Mesendoderm (in vitro differentiated cells): ENCODE results near the gene TMX1.

ENCODE experiments used
- DNase-seq: peaks from one replicate; pipeline ENCODE4 v3.0.0; 2013
- H2AK5ac ChIP-seq: 2 replicates; pipeline ENCODE4 v1.6.1; 2013; ENCODE audit warnings: low read length, inconsistent platforms
- H2BK120ac ChIP-seq: 2 replicates; pipeline ENCODE4 v1.6.1; 2013; ENCODE audit warnings: low read depth, mild to moderate bottlenecking, low read length, moderate library complexity, mixed read lengths
- H2BK15ac ChIP-seq: replicated peaks from 2 replicates; pipeline ENCODE4 v1.6.1; 2013; ENCODE audit warnings: low read depth, mild to moderate bottlenecking, moderate library complexity
- H2BK5ac ChIP-seq: 2 replicates; pipeline ENCODE4 v1.6.1; 2013; ENCODE audit warnings: low read length, inconsistent platforms
- H3K18ac ChIP-seq: 2 replicates; pipeline ENCODE4 v1.6.1; 2013; ENCODE audit warnings: mild to moderate bottlenecking, low read length, mixed read lengths
- H3K23ac ChIP-seq: one replicate; pipeline ENCODE4 v1.6.1; 2013; ENCODE audit warnings: low read length
- H3K27ac ChIP-seq: 2 replicates; pipeline ENCODE4 v1.5.1; 2013; ENCODE audit warnings: low read depth, mild to moderate bottlenecking, inconsistent platforms, low read length, moderate library complexity
- H3K27me3 ChIP-seq: 2 replicates; pipeline ENCODE4 v1.6.1; 2013; ENCODE audit warnings: low read length, control low read depth, mild to moderate bottlenecking, inconsistent platforms; ENCODE audit not compliant: insufficient read depth, poor library complexity
- H3K36me3 ChIP-seq: 2 replicates; pipeline ENCODE4 v1.6.1; 2013; ENCODE audit warnings: low read length, inconsistent platforms; ENCODE audit not compliant: control insufficient read depth, insufficient read depth
- H3K4ac ChIP-seq: one replicate; pipeline ENCODE4 v1.6.1; 2013; ENCODE audit warnings: low read depth, mild to moderate bottlenecking, low read length, moderate library complexity
- H3K4me1 ChIP-seq: 2 replicates; pipeline ENCODE4 v1.6.1; 2013; ENCODE audit warnings: low read depth, low read length, inconsistent platforms; ENCODE audit not compliant: control insufficient read depth
- H3K4me2 ChIP-seq: 2 replicates; pipeline ENCODE4 v1.6.1; 2013; ENCODE audit warnings: low read length
- H3K4me3 ChIP-seq: 2 replicates; pipeline ENCODE4 v1.5.1; 2013; ENCODE audit warnings: mild to moderate bottlenecking, low read length
- H3K56ac ChIP-seq: one replicate; pipeline ENCODE4 v1.6.1; 2013; ENCODE audit warnings: low read length
- H3K79me1 ChIP-seq: 2 replicates; pipeline ENCODE4 v1.6.1; 2013; ENCODE audit warnings: low read length, inconsistent platforms
- H3K79me2 ChIP-seq: 2 replicates; pipeline ENCODE4 v1.6.1; 2013; ENCODE audit warnings: mild to moderate bottlenecking, low read length; ENCODE audit not compliant: control insufficient read depth, insufficient read depth
- H3K9ac ChIP-seq: 2 replicates; pipeline ENCODE4 v1.6.1; 2013; ENCODE audit warnings: low read length, inconsistent platforms
- H4K5ac ChIP-seq: one replicate; pipeline ENCODE4 v1.6.1; 2013; ENCODE audit warnings: low read length
- H4K8ac ChIP-seq: one replicate; pipeline ENCODE4 v1.6.1; 2013; ENCODE audit warnings: low read depth, mild to moderate bottlenecking, control low read depth, low read length, moderate library complexity
- WGBS: extraction: QIAGEN DNeasy Blood & Tissue Kit; methylation state at CpG from one replicate; pipeline ENCODE4 v1.1.7; 2013; ENCODE audit warnings: low lambda C conversion rate, missing lambda C conversion rate; ENCODE audit not compliant: insufficient coverage; ENCODE audit errors: extremely low coverage; 5-methylcytosine and 5-hydroxymethylcytosine counted together

The TMX1 gene

DNA sequence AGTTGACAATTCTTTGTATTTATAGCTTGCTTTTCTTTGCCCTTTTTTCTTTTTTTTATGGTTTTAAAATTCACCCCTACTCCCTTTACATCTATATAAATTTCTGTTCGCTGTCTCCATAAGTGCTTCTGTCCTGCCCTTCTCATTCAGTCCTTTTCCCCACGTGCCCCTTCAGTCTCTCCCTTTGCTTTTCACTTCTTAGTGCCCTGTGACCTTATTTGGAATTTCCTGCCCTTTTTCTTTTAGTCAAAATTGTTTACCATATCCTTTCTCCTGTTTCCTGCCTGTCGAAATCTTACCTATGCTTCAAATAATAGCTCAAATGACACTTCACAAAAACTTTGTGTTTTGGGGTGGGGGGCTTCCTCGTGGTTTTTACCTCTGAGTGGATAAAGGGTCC is 6.0 kb downstream of the TMX1 start:
- H2BK15ac ChIP-seq: no peak overlapping the region
- peaks cover 8% of the 10 kb centered on the region for H3K79me1 ChIP-seq
- no CpG with 5 or more reads among the region's 4 CpGs for WGBS
- no peak overlapping the region for H3K4me2 ChIP-seq
- no peak overlapping the region for H3K23ac ChIP-seq
- H3K79me2 ChIP-seq: peaks cover 36% of the 10 kb centered on the region
- no peak overlapping the region for H4K5ac ChIP-seq
- H3K36me3 ChIP-seq: peaks cover 2% of the 10 kb centered on the region
- H3K4ac ChIP-seq: no peak overlapping the region
- no peak overlapping the region for H3K18ac ChIP-seq
- H4K8ac ChIP-seq: no peak overlapping the region
- H2AK5ac ChIP-seq: no peak overlapping the region
- no peak overlapping the region for H3K4me3 ChIP-seq
- no peak overlapping the region for H3K56ac ChIP-seq
- no peak overlapping the region for H3K9ac ChIP-seq
- H2BK120ac ChIP-seq: no peak overlapping the region
- H3K27me3 ChIP-seq: no peaks in the 10 kb centered on the region
- no peaks in the 10 kb centered on the region for H3K4me1 ChIP-seq
- no peak overlapping the region for H2BK5ac ChIP-seq
- no peak overlapping the region for H3K27ac ChIP-seq
- DNase-seq: no peak

- Histone ChIP-seq H3K27ac (no peak overlapping the region), H3K27me3 (no peaks in the 10 kb centered on the region), H3K9ac (no peak overlapping the region), H3K4me3 (no peak overlapping the region), H4K5ac (no peak overlapping the region), H3K4me1 (no peaks in the 10 kb centered on the region), H3K36me3 (peaks cover 2% of the 10 kb centered on the region), H3K79me1 (peaks cover 8% of the 10 kb centered on the region), H2BK5ac (no peak overlapping the region), H2BK120ac (no peak overlapping the region), H3K4me2 (no peak overlapping the region), H3K56ac (no peak overlapping the region), H2BK15ac (no peak overlapping the region), H4K8ac (no peak overlapping the region), H3K18ac (no peak overlapping the region), H3K79me2 (peaks cover 27% of the 10 kb centered on the region), H3K23ac (no peak overlapping the region), H3K4ac (no peak overlapping the region), H2AK5ac (no peak overlapping the region)
- WGBS: no CpG with 5 or more reads among the region's 4 CpGs
- no peak for DNase-seq
Observed at GRCh38 chr14:51248016-51248987, 8.3 kb downstream of the TMX1 start.

DNA sequence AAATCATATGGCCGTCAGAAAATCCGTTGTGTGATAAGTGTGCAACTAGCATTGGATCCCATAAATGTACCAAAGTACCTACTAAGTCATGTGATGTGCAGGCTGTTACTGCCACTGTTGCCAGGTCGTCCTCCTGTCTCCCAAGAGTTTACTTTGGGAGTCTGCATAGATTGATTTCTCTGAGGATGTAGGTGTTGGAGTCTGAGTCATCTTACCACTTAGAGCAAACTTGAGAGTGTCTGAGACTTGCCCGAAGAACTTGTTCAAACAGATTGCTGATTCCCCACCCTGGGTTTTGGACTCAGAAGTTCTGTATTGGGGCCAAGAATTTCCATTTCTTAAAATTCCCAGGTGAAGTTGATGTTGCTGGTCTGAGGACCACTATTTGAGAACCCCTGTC is 11.4 kb downstream of the TMX1 start:
- no CpG with 5 or more reads among the region's 4 CpGs for WGBS
- peaks cover 2% of the 10 kb centered on the region for H3K36me3 ChIP-seq
- no peak overlapping the region for H2BK15ac ChIP-seq
- no peaks in the 10 kb centered on the region for H3K4me1 ChIP-seq
- no peak overlapping the region for H2BK5ac ChIP-seq
- DNase-seq: no peak
- no peak overlapping the region for H3K9ac ChIP-seq
- H3K27me3 ChIP-seq: no peaks in the 10 kb centered on the region
- no peak overlapping the region for H3K27ac ChIP-seq
- H3K79me1 ChIP-seq: no peaks in the 10 kb centered on the region
- H3K56ac ChIP-seq: no peak overlapping the region
- peaks cover 3% of the 10 kb centered on the region for H3K79me2 ChIP-seq
- no peak overlapping the region for H3K23ac ChIP-seq
- no peak overlapping the region for H3K4me3 ChIP-seq
- no peak overlapping the region for H2BK120ac ChIP-seq
- no peak overlapping the region for H3K4me2 ChIP-seq
- no peak overlapping the region for H3K4ac ChIP-seq
- no peak overlapping the region for H2AK5ac ChIP-seq
- no peak overlapping the region for H4K8ac ChIP-seq
- no peak overlapping the region for H4K5ac ChIP-seq
- no peak overlapping the region for H3K18ac ChIP-seq

- no peak overlapping the region for H3K27ac ChIP-seq
- no peak overlapping the region for H3K23ac ChIP-seq
- H2AK5ac ChIP-seq: no peak overlapping the region
- no peak overlapping the region for H3K9ac ChIP-seq
- no peak overlapping the region for H3K18ac ChIP-seq
- H3K4me2 ChIP-seq: no peak overlapping the region
- no peak for DNase-seq
- H4K5ac ChIP-seq: no peak overlapping the region
- H3K79me2 ChIP-seq: no peaks in the 10 kb centered on the region
- H2BK120ac ChIP-seq: no peak overlapping the region
- no peak overlapping the region for H3K4me3 ChIP-seq
- no peak overlapping the region for H2BK5ac ChIP-seq
- H3K56ac ChIP-seq: no peak overlapping the region
- no peaks in the 10 kb centered on the region for H3K4me1 ChIP-seq
- H4K8ac ChIP-seq: no peak overlapping the region
- H3K27me3 ChIP-seq: no peaks in the 10 kb centered on the region
- no peak overlapping the region for H3K4ac ChIP-seq
- no peaks in the 10 kb centered on the region for H3K79me1 ChIP-seq
- H3K36me3 ChIP-seq: no peaks in the 10 kb centered on the region
- H2BK15ac ChIP-seq: no peak overlapping the region
Observed at GRCh38 chr14:51253880-51254279, 13.8 kb downstream of the TMX1 start.

DNA sequence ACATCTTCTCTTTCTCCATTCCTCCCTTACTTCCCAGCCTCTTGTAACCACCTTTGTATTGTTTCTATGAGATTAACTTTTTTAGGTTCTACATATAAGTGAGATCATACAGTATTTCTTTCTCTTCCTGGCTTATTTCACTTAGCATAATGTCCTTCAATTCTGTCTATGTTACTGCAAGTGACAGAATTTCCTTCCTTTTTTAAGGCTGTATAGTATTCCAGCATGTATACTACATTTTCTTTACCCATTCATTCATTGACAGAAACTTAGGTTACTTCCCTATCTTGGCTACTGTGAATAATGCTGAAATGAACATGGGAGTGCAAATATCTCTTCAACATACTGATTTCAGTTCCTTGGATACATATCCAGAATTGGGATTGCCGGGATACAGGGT is 18.2 kb downstream of the TMX1 start:
- no peak overlapping the region for H3K27ac ChIP-seq
- H4K8ac ChIP-seq: no peak overlapping the region
- H3K27me3 ChIP-seq: no peaks in the 10 kb centered on the region
- H3K79me2 ChIP-seq: no peaks in the 10 kb centered on the region
- no peak overlapping the region for H2AK5ac ChIP-seq
- no peak overlapping the region for H3K4me3 ChIP-seq
- no peak overlapping the region for H3K4ac ChIP-seq
- H4K5ac ChIP-seq: no peak overlapping the region
- H2BK15ac ChIP-seq: no peak overlapping the region
- no peaks in the 10 kb centered on the region for H3K4me1 ChIP-seq
- no peaks in the 10 kb centered on the region for H3K36me3 ChIP-seq
- no peak overlapping the region for H3K56ac ChIP-seq
- H3K18ac ChIP-seq: no peak overlapping the region
- no peak overlapping the region for H3K23ac ChIP-seq
- DNase-seq: no peak
- WGBS: no CpG with 5 or more reads among the region's 1 CpG
- H3K79me1 ChIP-seq: peaks cover 2% of the 10 kb centered on the region
- H3K4me2 ChIP-seq: no peak overlapping the region
- no peak overlapping the region for H2BK120ac ChIP-seq
- no peak overlapping the region for H2BK5ac ChIP-seq
- no peak overlapping the region for H3K9ac ChIP-seq

GRCh38 chr14:51258788-51259187 is 18.7 kb downstream of the TMX1 start:
- H3K18ac ChIP-seq: no peak overlapping the region
- DNase-seq: no peak

More at GRCh38 chr14:51258788-51259187, 18.7 kb downstream of the TMX1 start:
- Histone ChIP-seq H3K4ac (no peak overlapping the region), H3K79me2 (no peaks in the 10 kb centered on the region), H2BK120ac (no peak overlapping the region), H4K5ac (no peak overlapping the region), H3K9ac (no peak overlapping the region), H3K79me1 (peaks cover 2% of the 10 kb centered on the region), H2AK5ac (no peak overlapping the region), H3K4me1 (no peaks in the 10 kb centered on the region), H3K36me3 (no peaks in the 10 kb centered on the region), H4K8ac (no peak overlapping the region), H3K23ac (no peak overlapping the region), H3K4me3 (no peak overlapping the region), H3K4me2 (no peak overlapping the region), H2BK15ac (no peak overlapping the region), H3K27me3 (no peaks in the 10 kb centered on the region), H3K27ac (no peak overlapping the region), H3K56ac (no peak overlapping the region), H2BK5ac (no peak overlapping the region)
